Measurements from ENCODE around the gene STAT3. TPM values are rescaled to one million over a fixed set of nuclear protein-coding genes. Genes with fewer than 3 reads are reported as not detected.
A peak's percentile ranks its signal among the peaks of the same experiment; 100 is the strongest.
"Not testable (repeated sequence)": the region's sequence is repeated elsewhere in the genome, so short reads cannot be mapped to it uniquely, and the experiment has no call there.

STAT3 gene
- total RNA-seq, 1 donor from 2014 or later, result 181 TPM

GRCh38 chr17:42363767-42364585 lies 24.3 kb downstream of the STAT3 start:
- no peaks in the 10 kb centered on the region for H3K36me3 ChIP-seq
- peak overlapping the region in 1 of 2 donors; percentile 21 for H3K4me3 ChIP-seq
- H3K4me1 ChIP-seq, result peaks cover 25 to 57% of the 10 kb centered on the region in 2 donors
- intact Hi-C loops (cut with DNase I), result loop anchor here (2.0 to 5.0 kb wide), 2 partner anchors 25 to 37 kb away; partner anchors contain the start of gene STAT3
- no peaks in the 10 kb centered on the region for H3K27me3 ChIP-seq
- H3K27ac ChIP-seq, result peak overlapping the region; percentile 79 to 88
- TF ChIP-seq, protein P1, sequence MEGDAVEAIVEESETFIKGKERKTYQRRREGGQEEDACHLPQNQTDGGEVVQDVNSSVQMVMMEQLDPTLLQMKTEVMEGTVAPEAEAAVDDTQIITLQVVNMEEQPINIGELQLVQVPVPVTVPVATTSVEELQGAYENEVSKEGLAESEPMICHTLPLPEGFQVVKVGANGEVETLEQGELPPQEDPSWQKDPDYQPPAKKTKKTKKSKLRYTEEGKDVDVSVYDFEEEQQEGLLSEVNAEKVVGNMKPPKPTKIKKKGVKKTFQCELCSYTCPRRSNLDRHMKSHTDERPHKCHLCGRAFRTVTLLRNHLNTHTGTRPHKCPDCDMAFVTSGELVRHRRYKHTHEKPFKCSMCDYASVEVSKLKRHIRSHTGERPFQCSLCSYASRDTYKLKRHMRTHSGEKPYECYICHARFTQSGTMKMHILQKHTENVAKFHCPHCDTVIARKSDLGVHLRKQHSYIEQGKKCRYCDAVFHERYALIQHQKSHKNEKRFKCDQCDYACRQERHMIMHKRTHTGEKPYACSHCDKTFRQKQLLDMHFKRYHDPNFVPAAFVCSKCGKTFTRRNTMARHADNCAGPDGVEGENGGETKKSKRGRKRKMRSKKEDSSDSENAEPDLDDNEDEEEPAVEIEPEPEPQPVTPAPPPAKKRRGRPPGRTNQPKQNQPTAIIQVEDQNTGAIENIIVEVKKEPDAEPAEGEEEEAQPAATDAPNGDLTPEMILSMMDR (IDR thresholded peaks at IDR 0.05), result no peak
- H3K9me3 ChIP-seq, result no peaks in the 10 kb centered on the region
- DNase-seq (ENCODE audit: low spot score in 2 of 2), result peak in 1 of 2 donors; percentile 76

- TF ChIP-seq, protein P1 (IDR thresholded peaks at IDR 0.05), result no peak
- peak overlapping the region in 1 of 2 donors; percentile 21 for H3K4me3 ChIP-seq
- peak overlapping the region; percentile 79 to 88 for H3K27ac ChIP-seq
- no peaks in the 10 kb centered on the region for H3K36me3 ChIP-seq
- H3K9me3 ChIP-seq, result no peaks in the 10 kb centered on the region
- intact Hi-C loops (cut with DNase I), result loop anchor here (5.0 kb wide), 1 partner anchor 36 kb away; no protein-coding TSS in a partner anchor
- no peak for DNase-seq (ENCODE audit: low spot score in 2 of 2)
- no peaks in the 10 kb centered on the region for H3K27me3 ChIP-seq
- peaks cover 25 to 57% of the 10 kb centered on the region in 2 donors for H3K4me1 ChIP-seq
These were observed 25.0 kb downstream of the STAT3 start for GRCh38 chr17:42363231-42363630.

DNA sequence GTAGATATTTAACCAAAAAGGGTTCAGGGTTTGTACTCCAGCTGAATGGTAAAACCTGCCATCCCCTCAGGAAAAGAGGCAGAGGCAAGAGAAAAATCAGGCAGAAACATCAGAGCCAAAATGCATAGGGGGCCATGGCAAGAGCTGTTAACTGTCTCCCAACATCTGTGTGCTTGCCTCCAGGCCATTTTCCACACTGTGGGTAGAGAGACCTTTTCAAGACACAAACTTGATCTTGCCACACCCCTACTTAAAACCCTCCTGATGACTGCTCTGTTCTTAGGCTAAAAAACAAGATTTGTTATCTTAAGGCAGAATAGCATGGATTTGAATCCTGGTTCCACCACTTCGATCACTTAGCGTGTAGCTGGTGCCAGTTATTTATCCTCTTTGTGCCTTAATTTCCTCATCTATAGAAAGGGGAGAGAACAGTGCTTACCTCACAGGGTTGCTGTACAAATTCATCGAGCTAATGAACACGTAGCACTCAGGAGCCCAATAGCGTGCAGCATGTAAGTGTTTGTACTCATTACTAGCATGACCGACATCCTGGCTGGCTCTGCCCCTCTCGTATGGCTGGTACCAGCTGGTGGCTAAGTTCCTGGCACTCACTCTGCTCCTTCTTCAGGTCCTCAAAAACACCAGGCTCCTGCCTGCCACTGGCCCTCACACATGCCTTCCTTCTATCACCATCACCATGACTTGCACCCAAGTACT lies 25.8 kb downstream of the STAT3 start:
- TF ChIP-seq, protein P1 (IDR thresholded peaks at IDR 0.05), result no peak
- no peaks in the 10 kb centered on the region for H3K9me3 ChIP-seq
- H3K4me1 ChIP-seq, result peaks cover 24 to 60% of the 10 kb centered on the region in 2 donors
- H3K27ac ChIP-seq, result peak overlapping the region; percentile 79 to 88
- H3K36me3 ChIP-seq, result no peaks in the 10 kb centered on the region
- no peaks in the 10 kb centered on the region for H3K27me3 ChIP-seq
- intact Hi-C loops (cut with DNase I), result loop anchor here (5.0 kb wide), 1 partner anchor 35 kb away; no protein-coding TSS in a partner anchor
- no peak overlapping the region for H3K4me3 ChIP-seq
- peak in 1 of 2 donors; percentile 61 for DNase-seq (ENCODE audit: low spot score in 2 of 2)

GRCh38 chr17:42361781-42362186 lies 26.5 kb downstream of the STAT3 start:
- H3K36me3 ChIP-seq, result no peaks in the 10 kb centered on the region
- no peaks in the 10 kb centered on the region for H3K27me3 ChIP-seq
- peaks cover 21 to 60% of the 10 kb centered on the region in 2 donors for H3K4me1 ChIP-seq
- TF ChIP-seq, protein P1 (IDR thresholded peaks at IDR 0.05), result no peak
- H3K9me3 ChIP-seq, result no peaks in the 10 kb centered on the region
- intact Hi-C loops (cut with DNase I), result loop anchor here (5.0 kb wide), 1 partner anchor 34 kb away; no protein-coding TSS in a partner anchor
- peak overlapping the region; percentile 79 to 88 for H3K27ac ChIP-seq
- DNase-seq (ENCODE audit: low spot score in 2 of 2), result peak in 1 of 2 donors; percentile 54
- H3K4me3 ChIP-seq, result no peak overlapping the region

DNA sequence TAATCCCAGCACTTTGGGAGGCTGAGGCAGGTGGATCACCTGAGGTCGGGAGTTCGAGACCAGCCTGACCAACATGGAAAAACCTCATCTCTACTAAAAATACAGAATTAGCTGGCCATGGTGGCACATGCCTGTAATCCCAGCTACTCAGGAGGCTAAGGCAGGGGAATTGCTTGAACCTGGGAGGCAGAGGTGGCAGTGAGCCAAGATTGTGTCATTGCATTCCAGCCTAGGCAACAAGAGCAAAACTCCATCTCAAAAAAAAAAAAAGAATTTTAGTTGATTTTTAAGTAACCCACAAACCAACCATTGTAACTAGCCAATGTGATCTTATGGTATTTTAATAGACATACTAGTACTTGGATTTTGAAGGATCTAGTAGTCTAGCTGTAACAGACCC lies 27.9 kb downstream of the STAT3 start:
- H3K4me1 ChIP-seq, result peaks cover 21 to 61% of the 10 kb centered on the region in 2 donors
- intact Hi-C loops (cut with DNase I), result loop anchor here (5.0 kb wide), 1 partner anchor 33 kb away; no protein-coding TSS in a partner anchor
- DNase-seq (ENCODE audit: low spot score in 2 of 2), result peak in 1 of 2 donors; percentile 83

More for the DNA sequence above, 27.9 kb downstream of the STAT3 start:
- not testable (repeated sequence) for H3K36me3 ChIP-seq, H3K27me3 ChIP-seq, H3K4me3 ChIP-seq, H3K9me3 ChIP-seq
- H3K27ac ChIP-seq, result peak overlapping the region; percentile 79 to 88
